ENCODE results near the gene EBPL.

The EBPL gene

GRCh38 chr13:49670828-49671227 lies 20.5 kb downstream of the EBPL start:
- no peak for DNase-seq

GRCh38 chr13:49669735-49670309 lies 21.5 kb downstream of the EBPL start:
- peak; percentile 74 for DNase-seq

DNA sequence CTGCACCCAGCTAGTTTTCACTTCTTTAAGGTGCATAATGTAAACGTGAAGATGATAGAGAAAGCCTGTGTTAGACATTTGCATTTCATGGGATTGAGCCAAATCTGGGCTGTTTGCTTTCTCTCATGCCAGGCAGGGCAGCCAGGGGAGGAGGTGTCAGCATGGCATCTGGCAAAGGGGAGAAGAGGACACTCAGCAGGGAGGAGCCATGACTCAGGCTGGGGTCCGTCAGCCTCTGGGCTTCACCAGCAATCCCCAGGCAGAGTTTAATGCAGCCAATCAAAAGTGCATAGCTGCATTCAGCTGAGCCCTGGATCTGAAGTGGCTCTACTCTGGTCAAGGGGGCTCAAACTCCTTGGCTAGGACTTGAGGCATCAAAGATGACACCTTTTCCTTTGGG lies 23.5 kb downstream of the EBPL start:
- DNase-seq = no peak

DNA sequence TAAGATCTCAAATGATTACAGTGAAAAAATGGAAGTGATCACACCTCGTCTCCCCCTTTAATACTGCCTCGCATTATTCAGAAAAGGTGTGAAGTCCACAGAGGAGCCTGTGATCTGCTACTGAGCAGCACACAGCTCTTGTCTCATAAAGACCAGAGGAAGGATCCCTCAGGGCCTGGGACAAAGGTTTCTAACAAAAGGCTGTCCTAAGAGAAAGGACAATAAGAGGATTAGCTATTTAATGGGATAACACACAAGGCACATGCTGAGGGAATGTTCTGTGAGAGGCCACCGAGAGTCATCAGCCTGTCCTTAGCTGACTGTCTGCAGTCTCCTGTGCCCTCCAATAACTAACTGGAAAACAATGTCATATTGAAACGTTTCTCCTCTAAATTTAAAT lies 26.7 kb downstream of the EBPL start:
- no peak for DNase-seq

- no peak for DNase-seq
Measured at GRCh38 chr13:49657241-49657641, 34.0 kb downstream of the EBPL start.

GRCh38 chr13:49655906-49656305 lies 35.4 kb downstream of the EBPL start:
- DNase-seq = no peak

- no peak for DNase-seq
Measured at GRCh38 chr13:49654011-49654410, 37.3 kb downstream of the EBPL start.

- no peak for DNase-seq
Measured at GRCh38 chr13:49653478-49653877, 37.8 kb downstream of the EBPL start.

GRCh38 chr13:49652355-49653305 lies 38.7 kb downstream of the EBPL start:
- DNase-seq = peak; percentile 75

- DNase-seq = no peak
Measured at GRCh38 chr13:49651570-49652354, 39.5 kb downstream of the EBPL start.

DNA sequence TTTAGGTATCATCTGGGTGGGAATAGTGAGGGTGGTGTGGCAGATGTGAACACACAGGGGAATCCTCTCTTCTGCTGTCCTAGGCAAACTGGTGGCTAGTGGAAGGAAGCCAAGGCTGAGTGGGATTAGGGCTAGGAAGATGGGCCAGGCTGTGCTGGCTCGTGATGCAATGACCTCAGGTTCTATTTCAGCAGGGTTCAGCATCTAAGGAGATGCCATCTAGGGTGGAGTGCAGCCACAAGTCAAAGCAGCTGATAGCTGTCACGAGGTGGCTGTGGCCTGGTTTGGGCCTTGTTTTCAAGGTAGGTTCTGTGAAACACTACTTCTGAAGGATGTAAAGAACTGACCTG lies 41.3 kb downstream of the EBPL start:
- no peak for DNase-seq

DNA sequence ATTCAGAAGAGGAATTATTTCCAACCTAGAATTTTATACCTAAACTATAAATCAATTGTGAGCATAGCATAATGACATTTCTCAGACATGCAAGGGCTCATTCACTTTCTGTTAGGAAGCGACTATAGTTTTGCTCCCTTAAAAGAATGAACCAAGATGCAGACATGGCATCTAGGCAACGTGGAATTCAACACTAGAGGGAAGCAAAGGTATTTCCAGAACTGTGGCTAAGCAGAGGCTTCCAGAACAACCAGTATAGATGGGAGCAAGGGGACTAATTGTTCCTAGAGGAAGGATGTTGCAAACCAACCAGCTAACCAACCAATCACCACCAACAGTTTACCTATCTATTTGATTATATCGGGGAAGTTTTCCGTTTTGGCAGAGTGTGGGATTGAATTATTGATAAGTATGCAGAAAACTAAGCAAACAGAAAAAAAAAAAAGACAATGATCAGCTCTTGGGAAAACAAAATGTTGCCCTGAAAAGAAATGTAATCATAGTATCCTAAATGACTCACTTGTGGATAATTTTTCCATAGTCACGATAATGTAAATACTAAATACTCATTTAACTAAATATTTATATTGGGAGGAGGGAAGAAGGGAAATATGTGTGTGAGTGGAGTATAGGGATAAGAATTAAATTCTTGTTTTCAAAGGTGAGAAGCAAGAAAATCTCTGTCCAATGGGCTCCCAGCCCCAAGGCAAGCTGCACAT lies 41.9 kb downstream of the EBPL start:
- DNase-seq = no peak

DNA sequence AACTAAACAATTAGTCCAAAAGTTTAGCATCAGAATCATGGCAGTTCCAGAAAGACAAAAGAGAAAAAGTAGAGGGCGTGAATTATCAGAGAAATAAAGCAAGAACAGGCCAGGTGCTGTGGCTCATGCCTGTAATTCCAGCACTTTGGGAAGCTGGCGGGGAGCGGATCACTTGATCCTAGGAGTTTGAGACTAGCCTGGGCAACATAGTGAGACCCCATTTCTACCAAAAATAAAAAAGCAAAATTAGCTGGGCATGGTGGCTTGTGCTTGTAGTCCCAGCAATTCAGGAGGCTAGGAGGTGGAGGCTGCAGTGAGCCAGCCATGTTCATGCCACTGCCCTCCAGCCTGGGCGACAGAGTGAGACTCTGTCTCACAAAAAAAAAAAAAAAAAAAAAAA lies 44.6 kb downstream of the EBPL start:
- no peak for DNase-seq

DNA sequence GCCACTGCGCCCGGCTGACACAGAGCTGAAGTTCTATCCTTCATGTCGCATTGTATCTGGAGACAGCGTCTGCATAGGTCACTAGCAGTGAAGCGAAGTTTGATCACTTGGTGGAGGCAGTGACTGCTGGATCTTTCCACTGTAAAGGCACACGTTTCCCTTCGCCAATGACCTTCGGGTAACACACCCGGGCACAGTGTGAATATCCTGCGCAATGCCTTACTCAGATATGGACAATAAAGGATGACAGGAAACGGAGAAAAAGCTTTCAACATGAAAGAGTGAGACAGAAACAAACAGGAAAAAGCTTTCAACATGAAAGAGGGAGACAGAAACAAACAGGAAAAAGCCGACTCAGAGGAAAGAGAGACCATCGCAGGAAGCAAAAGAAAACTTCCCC lies 45.8 kb downstream of the EBPL start:
- no peak for DNase-seq

DNA sequence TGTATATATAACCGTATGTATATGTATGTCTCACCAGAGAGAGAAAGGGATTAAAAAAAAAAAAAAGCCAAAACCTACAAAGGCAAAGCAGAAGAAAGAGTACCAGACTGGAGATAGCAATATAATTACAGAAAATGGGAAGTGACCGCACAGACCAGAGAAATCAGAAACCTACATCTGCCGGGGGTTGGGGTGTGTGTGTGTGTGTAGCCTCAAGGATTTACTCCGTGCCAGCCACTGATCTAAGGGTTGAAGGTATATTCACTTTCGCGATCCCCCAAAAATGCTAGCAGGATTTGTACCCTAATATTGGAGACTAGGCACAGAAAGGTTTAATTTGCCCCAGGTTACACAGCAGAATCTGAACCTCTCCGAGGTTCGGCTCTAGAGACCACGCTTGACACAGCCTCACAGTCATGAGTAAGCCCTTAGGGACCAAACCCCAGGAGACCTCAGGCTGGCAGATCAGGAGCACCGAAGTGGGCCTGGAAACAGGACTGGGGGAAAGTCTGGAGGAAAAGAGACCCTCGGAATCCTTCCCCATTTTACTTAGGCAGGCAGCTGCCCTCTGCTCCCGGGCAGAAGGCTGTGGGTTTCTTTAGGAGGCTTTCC lies 48.1 kb downstream of the EBPL start:
- DNase-seq = no peak

DNA sequence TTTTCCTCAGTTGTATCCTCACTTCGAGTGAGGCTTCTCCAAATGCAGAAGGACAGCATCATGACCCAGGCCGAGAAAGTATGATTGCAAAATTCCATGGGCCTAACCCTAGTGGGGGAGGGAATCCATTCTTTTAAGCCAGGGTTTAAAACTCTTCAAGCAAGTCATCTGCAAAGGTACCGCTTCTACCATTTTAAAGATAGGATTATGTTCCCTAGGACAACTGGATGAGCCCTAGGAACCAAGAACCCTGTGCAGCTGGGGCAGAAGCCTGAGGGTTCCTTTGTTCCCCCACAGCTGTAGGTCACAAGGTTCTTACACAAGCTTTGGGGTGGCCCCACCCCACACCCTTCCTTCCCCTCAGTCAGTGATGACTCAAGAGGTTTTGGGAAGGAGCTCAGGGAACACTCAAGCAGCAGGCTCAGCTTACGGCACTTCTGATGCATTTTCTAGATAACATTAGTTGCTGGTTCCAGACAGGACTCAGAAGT lies 49.4 kb downstream of the EBPL start:
- DNase-seq = peak; percentile 68

- no peak for DNase-seq
Measured at GRCh38 chr13:49638744-49639072, 52.6 kb downstream of the EBPL start.

GRCh38 chr13:49638030-49638743 lies 53.1 kb downstream of the EBPL start:
- no peak for DNase-seq

DNA sequence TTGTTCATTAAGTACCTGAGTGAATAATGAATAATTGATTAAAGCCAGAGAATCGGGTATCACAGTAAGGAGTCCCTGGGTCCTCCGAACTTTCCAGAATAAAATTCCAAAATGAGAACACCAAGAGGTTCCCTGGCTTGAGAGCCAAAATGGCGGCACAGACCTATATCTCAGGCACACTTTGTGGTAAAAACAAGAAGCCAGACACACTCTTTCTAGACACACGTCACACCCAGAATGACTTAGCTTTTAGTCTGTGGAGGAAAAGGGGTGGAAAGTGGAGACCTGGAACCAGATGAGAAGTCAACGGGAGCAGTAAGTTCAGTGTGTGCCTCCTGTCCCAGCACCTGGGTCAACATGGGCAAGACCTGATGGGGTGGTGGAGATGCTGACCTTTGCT lies 54.6 kb downstream of the EBPL start:
- DNase-seq = no peak

DNA sequence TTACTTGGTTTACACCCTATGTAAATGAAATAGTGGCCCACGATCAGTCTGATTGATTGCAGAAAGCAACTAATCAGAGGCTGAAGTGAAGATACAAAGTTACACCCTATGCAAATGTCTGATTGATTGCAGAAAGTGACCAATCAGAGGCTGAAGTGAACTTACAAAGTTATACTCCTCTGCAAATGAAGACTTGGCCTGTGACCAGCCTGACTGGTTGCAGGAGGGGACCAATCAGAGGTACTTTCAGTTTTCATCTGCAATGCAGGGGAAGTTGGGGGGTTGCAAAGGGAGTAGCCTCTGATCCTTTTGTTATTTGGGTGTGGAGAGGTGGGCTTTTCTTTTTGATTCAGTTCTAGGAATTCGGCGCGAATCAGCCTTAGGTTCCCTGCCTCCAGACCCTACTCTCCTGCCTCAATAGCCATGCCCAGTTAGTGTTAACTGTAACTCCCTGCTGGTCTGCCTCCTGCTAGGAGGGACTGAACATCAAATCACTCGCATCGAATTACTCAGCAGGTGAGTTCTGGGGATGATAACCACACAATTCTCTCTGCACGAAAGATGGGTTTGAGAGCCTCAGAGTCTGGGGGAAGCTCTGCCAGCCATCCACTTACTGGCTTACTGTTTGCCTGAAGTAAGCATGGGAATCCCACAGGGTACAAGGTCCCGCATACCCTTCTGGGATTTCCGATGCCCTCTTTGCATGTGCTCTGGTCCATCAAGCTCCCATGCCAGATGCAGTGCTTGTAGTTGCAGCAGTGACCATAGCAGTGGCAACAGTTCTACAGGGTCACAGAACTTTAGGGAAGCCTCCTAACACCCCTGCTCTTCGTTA lies 55.5 kb downstream of the EBPL start:
- DNase-seq = no peak

DNA sequence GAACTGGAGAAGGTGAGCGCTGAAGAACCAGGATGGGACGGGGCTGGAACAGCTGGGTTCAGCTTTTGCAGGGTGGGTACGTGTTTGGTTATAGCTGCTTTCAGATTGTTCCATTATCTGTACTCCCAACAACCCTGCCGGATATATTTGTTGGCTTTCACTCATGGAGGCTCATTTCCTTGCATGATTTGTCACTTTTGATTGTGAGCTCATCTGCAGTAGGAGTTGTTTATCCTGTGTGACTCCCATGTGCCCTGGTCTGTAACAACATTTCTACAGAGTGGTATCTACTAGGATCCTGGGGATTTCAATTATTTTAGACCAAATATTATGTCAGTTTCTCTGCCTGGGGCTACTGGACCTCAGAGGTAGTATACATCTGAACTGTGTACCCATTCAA lies 57.6 kb downstream of the EBPL start:
- no peak for DNase-seq

Data from islet precursor cell (in vitro differentiated cells).